ENCODE results near the gene SULT1A2. TPM values are rescaled to one million over a fixed set of nuclear protein-coding genes. Genes with fewer than 3 reads are reported as not detected.

SULT1A2 gene
- polyA plus RNA-seq, 1 of the 3 experiments (the other 2 are of a cell fraction) = 0.07 TPM

DNA sequence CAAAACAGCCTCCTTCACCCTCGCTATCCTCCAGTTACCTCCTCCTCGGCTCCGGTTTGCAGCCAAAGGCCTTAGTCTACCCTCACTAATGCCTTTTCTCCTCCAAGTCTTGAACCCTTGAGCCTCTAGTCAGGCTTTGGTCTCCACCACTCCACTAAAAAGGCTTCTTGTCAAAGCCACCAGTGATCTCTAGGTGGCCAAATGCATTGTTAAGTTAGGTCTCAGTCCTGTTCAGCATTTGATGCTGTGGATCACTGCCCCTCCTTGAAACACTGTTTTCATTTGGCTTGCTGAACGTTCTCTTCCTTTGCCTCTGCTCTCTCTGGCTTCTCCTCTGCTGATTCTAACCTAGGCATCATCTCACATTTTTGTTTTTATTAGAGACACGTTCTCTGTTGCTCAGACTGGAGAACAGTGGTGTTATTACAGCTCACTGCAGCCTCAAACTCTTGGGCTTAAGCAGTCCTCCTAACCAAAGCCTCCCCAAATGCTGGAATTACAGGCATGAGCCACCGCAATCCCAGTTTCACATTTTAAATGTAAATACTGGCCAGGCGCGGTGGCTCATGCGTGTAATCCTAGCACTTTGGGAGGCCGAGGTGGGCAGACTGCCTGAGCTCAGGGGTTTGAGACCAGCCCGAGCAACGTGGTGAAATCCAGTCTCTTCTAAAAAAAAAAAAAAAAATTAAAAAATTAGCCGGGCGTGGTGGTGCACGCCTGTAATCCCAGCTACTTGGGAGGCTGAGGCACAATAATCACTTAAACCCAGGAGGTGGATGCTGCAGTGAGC, 42.0 kb downstream of the SULT1A2 start:
- peak overlapping the region; percentile 87 for H2AFZ ChIP-seq (ENCODE audit: low read depth)
- H3K9ac ChIP-seq = no peak overlapping the region; the same call in 1 of the 2 replicates
- H3K9me2 ChIP-seq = no peaks in the 10 kb centered on the region
- H3F3A ChIP-seq (replicated peaks; ENCODE audit: insufficient read depth) = no peaks in the 10 kb centered on the region
- H3K36me3 ChIP-seq (replicated peaks in 1 of 2; ENCODE audit: control insufficient read depth in 1 of 2, insufficient read depth in 2 of 2, low read length in 1 of 2) = peaks cover 0 to 6% of the 10 kb centered on the region in 2 experiments
- H3K79me2 ChIP-seq (ENCODE audit: insufficient read depth) = peaks cover 13% of the 10 kb centered on the region
- POLR2A ChIA-PET = interaction anchor here (0.7 kb wide), 1 partner anchor 63 kb away, joined by 3 read pairs; the partner anchor contains the start of gene CLN3
- no peak overlapping the region; a peak in 1 of 4 replicates for H3K27ac ChIP-seq (ENCODE audit: low read depth in 2 of 2, low read length in 1 of 2)
- no peaks in the 10 kb centered on the region for H3K9me3 ChIP-seq
- DNase-seq = no peak
- peak overlapping the region; percentile 77 for H3K4me2 ChIP-seq
- peak overlapping the region; percentile 44 to 55 for H3K4me3 ChIP-seq (ENCODE audit: low read depth in 2 of 2, low read length in 1 of 2)
- TF ChIP-seq YY1 (IDR thresholded peaks at IDR 0.05; ENCODE audit: low read depth) (no peak), CHD2 (IDR thresholded peaks at IDR 0.05; ENCODE audit: low read length, partially characterized antibody) (no peak), MEF2A (IDR thresholded peaks at IDR 0.05; ENCODE audit: borderline replicate concordance, low read depth) (no peak), FOXJ3 (CRISPR knock-in tag; IDR thresholded peaks at IDR 0.05) (no peak)
- no peaks in the 10 kb centered on the region for H4K20me1 ChIP-seq (ENCODE audit: insufficient read depth)
- no peaks in the 10 kb centered on the region for H3K27me3 ChIP-seq (ENCODE audit: insufficient read depth)
- H3K4me1 ChIP-seq (ENCODE audit: control insufficient read depth in 1 of 2, insufficient read depth in 2 of 2, low read depth in 1 of 2, low read length in 1 of 2) = peaks cover 0 to 3% of the 10 kb centered on the region in 2 experiments; a peak in 2 of 4 replicates
- 78% methylated on average over 15 of the region's 15 CpGs for WGBS (ENCODE audit: low lambda C conversion rate)
- CTCF ChIA-PET = interaction anchor here (0.9 to 1.1 kb wide), 2 partner anchors 11 to 15 kb away, joined by 3 read pairs; no protein-coding TSS in a partner anchor

DNA sequence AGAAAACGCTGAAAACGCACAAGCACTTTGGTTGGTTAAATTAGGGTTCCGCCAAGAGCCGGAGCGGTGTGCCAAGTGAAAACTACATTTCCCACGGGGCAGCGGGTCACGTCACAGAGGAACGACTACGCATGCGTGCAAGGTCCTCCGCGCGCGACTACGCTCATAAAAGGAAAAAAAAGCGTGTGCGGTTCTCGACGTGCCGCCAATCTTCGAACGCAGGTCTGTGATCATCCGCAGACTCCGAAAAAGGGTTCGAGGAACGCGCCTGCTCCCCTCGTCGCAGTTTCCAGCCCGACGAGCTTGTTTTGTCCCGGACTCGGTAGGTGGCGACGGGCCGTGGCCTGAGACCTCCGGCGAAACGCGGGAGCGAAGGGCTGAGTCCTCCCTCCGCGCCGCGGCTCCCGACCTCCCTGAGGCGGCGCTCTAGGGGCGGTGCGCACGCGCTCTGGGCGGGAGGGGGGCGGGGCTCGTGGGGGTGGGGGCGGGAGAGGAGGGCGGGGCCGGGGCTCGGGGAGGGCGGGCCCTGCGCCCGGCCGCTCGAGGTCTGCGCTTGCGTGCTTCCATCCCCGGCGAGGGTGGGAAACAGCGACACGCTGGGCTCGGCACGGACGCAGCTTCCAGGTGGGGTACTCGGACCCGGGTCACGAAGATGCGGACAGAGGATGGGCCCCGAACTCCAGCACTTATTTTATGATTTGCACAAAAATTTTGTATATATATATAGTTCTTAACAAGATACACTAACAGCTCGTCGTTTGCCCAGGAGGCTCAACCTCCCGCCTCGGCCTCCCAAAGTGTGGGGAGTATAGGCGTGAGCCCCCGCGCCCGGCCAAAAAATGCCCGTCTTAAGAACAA, 42.8 kb downstream of the SULT1A2 start, which contains the start of gene SGF29:
Gene SGF29 (plus strand): TSS at position 145 of the 858 bp plus-strand sequence. CDS start 27,150 bp downstream, outside the sequence.
- Histone ChIP-seq H3K4me3 (ENCODE audit: low read depth in 2 of 2, low read length in 1 of 2) (peak within 1 kb of the TSS; percentile 55 to 86), H3K79me2 (ENCODE audit: insufficient read depth) (peaks cover 13% of the 10 kb centered on the region), H3K9me2 (no peaks in the 10 kb centered on the region), H3K36me3 (replicated peaks in 1 of 2; ENCODE audit: control insufficient read depth in 1 of 2, insufficient read depth in 2 of 2, low read length in 1 of 2) (peaks cover 0 to 6% of the 10 kb centered on the region in 2 experiments), H3K9me3 (no peaks in the 10 kb centered on the region), H3K27me3 (ENCODE audit: insufficient read depth) (no peaks in the 10 kb centered on the region), H3K4me1 (ENCODE audit: control insufficient read depth in 1 of 2, insufficient read depth in 2 of 2, low read depth in 1 of 2, low read length in 1 of 2) (peaks cover 0 to 3% of the 10 kb centered on the region in 2 experiments; a peak in 2 of 4 replicates), H3F3A (replicated peaks; ENCODE audit: insufficient read depth) (peaks cover 3% of the 10 kb centered on the region), H3K9ac (peak within 1 kb of the TSS; percentile 90), H4K20me1 (ENCODE audit: insufficient read depth) (no peaks in the 10 kb centered on the region), H2AFZ (ENCODE audit: low read depth) (peak within 1 kb of the TSS; percentile 92), H3K4me2 (peak within 1 kb of the TSS; percentile 77), H3K27ac (ENCODE audit: low read depth in 2 of 2, low read length in 1 of 2) (peak within 1 kb of the TSS; percentile 94 to 95)
- TF ChIP-seq CHD2 (IDR thresholded peaks at IDR 0.05; ENCODE audit: low read length, partially characterized antibody) = peak; percentile 4
- TF ChIP-seq TCF12 (IDR thresholded peaks at IDR 0.05) = no peak; the same call in 1 of the 2 replicates
- TF ChIP-seq MXI1 (IDR thresholded peaks at IDR 0.05; ENCODE audit: low read depth, low read length) = peak; percentile 82
- TF ChIP-seq TAF1 (IDR thresholded peaks at IDR 0.05; ENCODE audit: borderline replicate concordance, low read depth, low read length) = peak; percentile 44; the same call in 1 of the 2 replicates
- TF ChIP-seq NRF1 (IDR thresholded peaks at IDR 0.05; ENCODE audit: low read depth, low read length) = peak; percentile 65
- peak; percentile 98 for TF ChIP-seq POLR2AphosphoS5 (IDR thresholded peaks at IDR 0.05; ENCODE audit: low read depth, low read length)
- TF ChIP-seq, protein P1, sequence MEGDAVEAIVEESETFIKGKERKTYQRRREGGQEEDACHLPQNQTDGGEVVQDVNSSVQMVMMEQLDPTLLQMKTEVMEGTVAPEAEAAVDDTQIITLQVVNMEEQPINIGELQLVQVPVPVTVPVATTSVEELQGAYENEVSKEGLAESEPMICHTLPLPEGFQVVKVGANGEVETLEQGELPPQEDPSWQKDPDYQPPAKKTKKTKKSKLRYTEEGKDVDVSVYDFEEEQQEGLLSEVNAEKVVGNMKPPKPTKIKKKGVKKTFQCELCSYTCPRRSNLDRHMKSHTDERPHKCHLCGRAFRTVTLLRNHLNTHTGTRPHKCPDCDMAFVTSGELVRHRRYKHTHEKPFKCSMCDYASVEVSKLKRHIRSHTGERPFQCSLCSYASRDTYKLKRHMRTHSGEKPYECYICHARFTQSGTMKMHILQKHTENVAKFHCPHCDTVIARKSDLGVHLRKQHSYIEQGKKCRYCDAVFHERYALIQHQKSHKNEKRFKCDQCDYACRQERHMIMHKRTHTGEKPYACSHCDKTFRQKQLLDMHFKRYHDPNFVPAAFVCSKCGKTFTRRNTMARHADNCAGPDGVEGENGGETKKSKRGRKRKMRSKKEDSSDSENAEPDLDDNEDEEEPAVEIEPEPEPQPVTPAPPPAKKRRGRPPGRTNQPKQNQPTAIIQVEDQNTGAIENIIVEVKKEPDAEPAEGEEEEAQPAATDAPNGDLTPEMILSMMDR (IDR thresholded peaks at IDR 0.05) = peak; percentile 31
- TF ChIP-seq, protein P2, sequence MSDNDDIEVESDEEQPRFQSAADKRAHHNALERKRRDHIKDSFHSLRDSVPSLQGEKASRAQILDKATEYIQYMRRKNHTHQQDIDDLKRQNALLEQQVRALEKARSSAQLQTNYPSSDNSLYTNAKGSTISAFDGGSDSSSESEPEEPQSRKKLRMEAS (IDR thresholded peaks at IDR 0.05; ENCODE audit: low read depth) = peak; percentile 96
- TF ChIP-seq, protein P3, sequence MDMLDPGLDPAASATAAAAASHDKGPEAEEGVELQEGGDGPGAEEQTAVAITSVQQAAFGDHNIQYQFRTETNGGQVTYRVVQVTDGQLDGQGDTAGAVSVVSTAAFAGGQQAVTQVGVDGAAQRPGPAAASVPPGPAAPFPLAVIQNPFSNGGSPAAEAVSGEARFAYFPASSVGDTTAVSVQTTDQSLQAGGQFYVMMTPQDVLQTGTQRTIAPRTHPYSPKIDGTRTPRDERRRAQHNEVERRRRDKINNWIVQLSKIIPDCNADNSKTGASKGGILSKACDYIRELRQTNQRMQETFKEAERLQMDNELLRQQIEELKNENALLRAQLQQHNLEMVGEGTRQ (IDR thresholded peaks at IDR 0.05; ENCODE audit: borderline replicate concordance, low read depth, low read length) = no peak
- TF ChIP-seq, protein P4, sequence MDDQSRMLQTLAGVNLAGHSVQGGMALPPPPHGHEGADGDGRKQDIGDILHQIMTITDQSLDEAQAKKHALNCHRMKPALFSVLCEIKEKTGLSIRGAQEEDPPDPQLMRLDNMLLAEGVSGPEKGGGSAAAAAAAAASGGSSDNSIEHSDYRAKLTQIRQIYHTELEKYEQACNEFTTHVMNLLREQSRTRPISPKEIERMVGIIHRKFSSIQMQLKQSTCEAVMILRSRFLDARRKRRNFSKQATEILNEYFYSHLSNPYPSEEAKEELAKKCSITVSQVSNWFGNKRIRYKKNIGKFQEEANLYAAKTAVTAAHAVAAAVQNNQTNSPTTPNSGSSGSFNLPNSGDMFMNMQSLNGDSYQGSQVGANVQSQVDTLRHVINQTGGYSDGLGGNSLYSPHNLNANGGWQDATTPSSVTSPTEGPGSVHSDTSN (IDR thresholded peaks at IDR 0.05) = 0 out of 2 replicates have a peak, but pooled peaks have one; percentile 22
- 0 out of 2 replicates have a peak, but pooled peaks have one; percentile 24 for TF ChIP-seq ELF1 (IDR thresholded peaks at IDR 0.05)
- DNase-seq = peak; percentile 99
- ChIA-PET POLR2A (interaction anchor here (0.7 kb wide), 1 partner anchor 62 kb away, joined by 3 read pairs; the partner anchor contains the start of gene CLN3), CTCF (interaction anchor here (1.1 kb wide), 1 partner anchor 10 kb away, joined by 3 read pairs; no protein-coding TSS in a partner anchor)
- 5% methylated on average over 47 of the region's 88 CpGs for whole genome bisulfite sequencing (ENCODE audit: low lambda C conversion rate)

All from SK-N-SH (cell line).